GM20431 (cell line): ENCODE results near the gene KIF5A.

ENCODE experiments used
- in situ Hi-C: fragments of 300-500 bp; cut with MseI, MboI; formaldehyde crosslinking; loops from one replicate; pipeline ENCODE4 v1.15.0; 2020; ENCODE audit warnings: low sequenced_read_pairs; ENCODE audit not compliant: unreplicated experiment

Gene KIF5A

GRCh38 chr12:57603324-57603723 lies 53.5 kb downstream of the KIF5A start:
- in situ Hi-C loops: no loop called here

GRCh38 chr12:57603815-57604453 lies 54.1 kb downstream of the KIF5A start:
- in situ Hi-C loops: no loop called here

- in situ Hi-C loops: no loop called here
Observed at GRCh38 chr12:57604454-57604991, 54.7 kb downstream of the KIF5A start, which contains the start of gene DTX3. Gene DTX3 (plus strand): TSS chr12:57604824. CDS start chr12:57606518, 1,694 bp downstream.

- in situ Hi-C loops: no loop called here
Observed at GRCh38 chr12:57604992-57605810, 55.4 kb downstream of the KIF5A start.

- in situ Hi-C loops: no loop called here
Observed at GRCh38 chr12:57605811-57606311, 56.0 kb downstream of the KIF5A start.

- in situ Hi-C loops: no loop called here
Observed at GRCh38 chr12:57606399-57606798, 56.6 kb downstream of the KIF5A start.

GRCh38 chr12:57606821-57607220 lies 57.0 kb downstream of the KIF5A start:
- in situ Hi-C loops: no loop called here

- in situ Hi-C loops: no loop called here
Observed at GRCh38 chr12:57607958-57608663, 58.3 kb downstream of the KIF5A start.

GRCh38 chr12:57609101-57609780 lies 59.4 kb downstream of the KIF5A start:
- in situ Hi-C loops: no loop called here

GRCh38 chr12:57609781-57610553 lies 60.1 kb downstream of the KIF5A start:
- in situ Hi-C loops: no loop called here

- in situ Hi-C loops: no loop called here
Observed at GRCh38 chr12:57610554-57611107, 60.8 kb downstream of the KIF5A start.

GRCh38 chr12:57611108-57611826 lies 61.4 kb downstream of the KIF5A start, which contains the start of gene ARHGEF25:
Gene ARHGEF25 (plus strand): TSS chr12:57611435. CDS start chr12:57611895, 460 bp downstream.
- in situ Hi-C loops: no loop called here

- in situ Hi-C loops: no loop called here
Observed at GRCh38 chr12:57611827-57612710, 62.2 kb downstream of the KIF5A start.

- in situ Hi-C loops: no loop called here
Observed at GRCh38 chr12:57612711-57613426, 63.0 kb downstream of the KIF5A start.

- in situ Hi-C loops: no loop called here
Observed at GRCh38 chr12:57613427-57614109, 63.7 kb downstream of the KIF5A start.
